Dedifferentiated amniotic fluid mesenchymal stem cell (primary cell): ENCODE measurements around the gene CHST15.
A peak's percentile ranks its signal among the peaks of the same experiment; 100 is the strongest.

ENCODE experiments used
- DNase-seq: peaks from one replicate; pipeline ENCODE4 v3.0.0-alpha.2; 2016; ENCODE audit errors: extremely low spot score

Gene CHST15

DNA sequence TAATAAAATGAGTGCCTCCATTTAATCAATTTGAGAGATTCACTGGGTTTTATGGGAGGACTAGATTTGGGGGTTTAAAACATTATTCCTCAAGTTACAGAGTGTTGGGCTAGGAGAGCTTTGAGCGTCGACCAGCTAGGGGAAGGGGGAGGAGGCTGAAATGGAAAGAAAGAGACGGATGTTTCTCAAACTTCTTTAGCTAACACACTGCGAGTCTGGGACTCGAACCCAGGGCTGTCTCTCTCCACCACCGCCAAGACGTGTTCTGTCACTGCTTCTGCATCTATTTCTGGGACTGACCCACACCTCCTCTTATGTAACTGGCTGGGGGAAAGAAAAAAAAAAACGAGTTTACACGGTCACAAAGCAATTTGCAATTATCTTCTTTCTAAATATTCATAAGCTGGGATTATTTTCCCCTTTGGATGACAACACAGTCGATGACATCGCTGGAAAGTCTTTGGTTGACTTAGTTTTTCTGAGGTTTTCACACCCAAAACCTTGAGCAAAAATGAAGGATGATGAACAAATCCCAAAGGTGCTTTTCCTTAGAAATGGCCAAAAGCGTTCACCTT, 27.2 kb downstream of the CHST15 start:
- no peak for DNase-seq

DNA sequence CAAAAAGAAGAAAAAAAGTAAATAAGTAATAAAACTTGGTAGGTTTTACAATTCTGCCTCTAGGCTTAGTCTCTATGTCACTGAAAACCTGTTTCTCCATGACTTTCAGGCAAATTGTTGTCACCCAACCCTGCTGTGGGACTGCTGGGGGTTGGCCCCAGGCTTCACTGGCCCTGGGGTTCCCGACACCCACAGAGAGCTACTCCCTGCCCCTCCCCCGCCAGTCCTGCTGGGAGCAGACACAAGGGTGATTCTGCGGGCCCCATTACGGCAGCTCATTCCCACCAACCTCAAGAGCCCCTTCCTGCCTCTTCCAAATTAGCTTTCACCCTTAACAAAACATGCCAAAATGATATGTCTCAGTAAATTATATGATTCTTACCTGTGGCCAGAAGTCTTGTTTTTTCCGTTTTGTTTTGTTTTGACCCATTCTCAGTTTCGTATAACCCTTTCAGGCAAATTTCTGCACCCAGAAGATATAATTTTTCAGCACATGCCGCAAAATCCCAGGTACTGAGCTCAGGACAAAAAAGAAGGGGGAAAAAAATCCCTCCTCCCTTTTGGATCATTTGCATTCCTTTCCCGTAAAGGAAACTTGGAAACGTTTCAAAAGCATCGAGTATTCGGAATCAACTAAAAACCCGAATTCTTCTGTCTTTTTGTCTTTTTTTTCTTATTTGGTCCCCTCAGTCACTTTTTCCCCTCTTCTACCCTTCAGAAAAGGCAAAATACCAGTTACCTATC, 27.8 kb downstream of the CHST15 start:
- no peak for DNase-seq

DNA sequence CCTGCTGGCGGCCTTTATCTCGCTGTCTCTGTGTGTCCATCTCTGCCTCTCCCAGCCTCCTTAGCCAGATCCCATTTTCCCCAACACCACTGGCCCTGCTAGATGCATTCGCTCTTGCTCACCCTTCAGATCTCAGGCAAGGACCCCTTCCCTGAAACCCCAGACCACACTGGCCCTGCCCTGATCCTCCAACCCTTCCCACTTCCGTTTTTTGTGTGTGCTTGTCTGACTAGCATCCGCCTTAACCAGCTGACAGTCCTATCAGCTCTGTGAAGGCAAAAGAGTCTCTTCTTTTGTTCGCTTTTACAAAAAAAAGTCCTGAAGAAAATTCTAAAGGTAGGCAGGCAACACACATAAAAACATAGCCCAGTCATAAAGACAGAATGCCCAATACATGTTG, 28.7 kb downstream of the CHST15 start:
- DNase-seq = no peak

GRCh38 chr10:124063750-124064603, 29.4 kb downstream of the CHST15 start:
- peak; percentile 62 for DNase-seq

DNA sequence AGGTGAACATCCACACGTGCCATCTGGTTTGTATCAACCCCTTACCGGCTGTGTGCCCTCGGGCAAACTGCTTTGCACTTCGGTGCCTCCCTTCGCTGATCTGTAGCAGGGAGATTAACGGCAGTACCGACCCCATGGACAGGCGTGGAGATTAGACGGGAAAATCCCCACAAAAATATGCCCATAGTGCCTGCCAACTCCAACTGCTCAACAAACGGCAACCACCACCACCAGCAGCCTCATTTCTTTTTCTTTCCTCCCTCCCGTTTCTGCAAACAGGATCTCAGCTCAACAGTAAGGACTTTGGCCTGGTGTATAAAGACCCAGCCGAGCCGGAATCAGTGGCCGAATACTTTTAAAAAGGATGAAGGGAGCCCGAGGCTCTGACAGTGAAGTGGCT, 31.0 kb downstream of the CHST15 start:
- no peak for DNase-seq

DNA sequence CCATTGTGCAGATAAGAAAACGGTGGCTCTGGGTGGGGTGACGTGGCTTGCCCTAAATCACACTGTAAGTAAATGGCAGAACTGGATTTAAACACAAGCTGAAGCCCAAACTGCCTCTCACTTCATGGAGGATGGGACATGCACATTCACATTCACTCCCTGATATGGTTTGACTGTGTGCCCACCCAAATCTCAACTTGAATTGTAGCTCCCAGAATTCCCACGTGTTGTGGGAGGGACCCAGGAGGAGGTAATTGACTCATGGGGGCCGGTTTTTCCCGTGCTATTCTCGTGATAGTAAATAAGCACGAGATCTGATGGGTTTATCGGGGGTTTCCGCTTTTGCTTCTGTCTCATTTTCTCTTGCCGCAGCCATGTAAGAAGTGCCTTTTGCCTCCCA, 32.4 kb downstream of the CHST15 start:
- no peak for DNase-seq

DNA sequence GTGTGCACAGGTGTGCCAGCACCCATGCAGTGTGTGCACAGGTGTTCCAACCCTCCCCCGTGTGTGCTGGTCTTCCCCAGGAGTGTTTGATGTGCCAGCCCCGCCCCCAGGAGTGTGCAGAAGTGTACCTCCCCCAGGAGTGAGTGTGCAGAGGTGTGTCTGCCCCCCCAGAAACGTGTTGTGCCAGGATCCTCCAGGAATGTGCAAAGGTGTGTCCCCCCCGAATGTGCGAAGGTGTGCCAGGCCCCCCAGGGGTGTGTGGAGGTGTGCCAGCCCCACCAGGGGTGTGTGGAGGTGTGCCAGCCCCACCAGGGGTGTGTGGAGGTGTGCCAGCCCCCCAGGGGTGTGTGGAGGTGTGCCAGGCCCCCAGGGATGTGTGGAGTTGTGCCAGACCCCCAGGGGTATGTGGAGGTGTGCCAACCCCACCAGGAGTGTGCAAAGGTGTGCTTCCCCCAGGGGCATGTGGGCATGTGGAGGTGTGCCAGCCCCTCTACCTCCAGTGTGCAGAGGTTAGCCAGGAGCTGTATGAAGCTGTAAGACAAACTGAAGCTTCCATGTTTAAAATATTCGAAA, 33.2 kb downstream of the CHST15 start:
- DNase-seq = no peak

DNA sequence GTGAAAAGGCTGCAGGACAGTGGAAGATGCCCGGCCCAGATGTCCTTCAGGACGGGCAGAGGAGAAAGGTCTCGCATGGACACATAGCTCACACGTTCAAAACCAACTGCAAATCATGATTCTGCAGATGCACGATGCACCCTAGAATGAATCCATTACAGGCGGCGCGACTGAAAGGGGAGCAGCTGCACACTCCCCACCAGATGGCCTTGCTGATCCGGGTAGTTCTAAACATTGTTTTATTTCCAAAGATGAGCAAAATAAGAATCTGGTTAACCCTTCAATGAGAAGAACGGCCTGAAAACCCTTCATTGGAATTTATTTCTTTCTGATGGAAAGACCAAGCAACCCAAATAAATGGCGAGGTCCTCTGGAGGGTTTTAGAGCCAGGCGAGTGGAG, 33.8 kb downstream of the CHST15 start:
- no peak for DNase-seq

DNA sequence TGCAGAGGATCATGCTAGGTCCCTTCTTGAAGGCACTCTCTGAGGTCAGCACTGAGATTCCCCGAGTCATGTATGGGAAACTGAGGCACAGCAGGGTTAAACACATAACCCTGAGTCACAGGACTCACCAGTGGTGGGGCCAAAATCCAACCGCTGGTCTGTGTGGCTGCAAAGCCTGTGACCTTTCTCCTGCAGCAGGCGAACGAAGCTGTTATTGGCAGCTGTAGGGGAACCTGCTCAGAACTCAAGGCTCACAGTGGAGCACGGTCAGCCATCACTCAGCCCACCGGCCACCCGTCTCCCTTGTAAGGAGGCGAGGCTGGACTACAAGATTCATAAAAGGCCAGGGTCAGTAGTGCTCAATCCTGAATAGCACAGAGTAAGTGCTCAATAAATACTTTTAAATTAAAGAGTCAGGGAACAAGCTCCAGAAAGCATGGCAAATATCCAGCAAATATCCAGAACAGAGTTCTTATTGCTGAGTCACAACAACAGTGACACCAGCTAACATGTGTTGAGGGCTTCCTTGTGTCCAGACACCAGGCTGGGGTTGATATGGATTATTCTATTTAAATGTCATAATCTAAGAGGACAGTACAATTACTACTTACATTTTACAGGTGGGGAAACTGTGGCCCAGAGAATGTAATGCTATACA, 34.9 kb downstream of the CHST15 start:
- no peak for DNase-seq

DNA sequence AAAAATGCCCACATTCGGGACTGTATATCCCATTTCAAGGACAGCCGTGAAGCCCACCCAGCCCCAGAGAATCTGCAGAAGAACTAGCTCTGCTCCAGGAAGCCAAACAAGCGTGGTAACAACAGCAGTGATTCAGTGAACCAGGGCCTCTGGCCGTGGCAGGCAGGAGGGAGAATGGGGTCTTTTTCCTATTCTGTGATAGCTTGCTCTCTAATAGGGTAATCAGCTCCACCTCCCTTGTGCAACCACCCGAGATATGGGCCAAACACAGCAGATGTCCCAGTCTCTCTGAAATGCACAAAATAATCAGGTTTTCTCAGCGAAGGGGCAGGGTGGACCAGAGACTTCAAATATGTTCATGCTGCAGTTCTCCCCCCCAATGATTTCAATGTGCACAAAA, 35.8 kb downstream of the CHST15 start:
- DNase-seq = no peak

GRCh38 chr10:124056337-124056980, 36.9 kb downstream of the CHST15 start:
- DNase-seq = no peak

DNA sequence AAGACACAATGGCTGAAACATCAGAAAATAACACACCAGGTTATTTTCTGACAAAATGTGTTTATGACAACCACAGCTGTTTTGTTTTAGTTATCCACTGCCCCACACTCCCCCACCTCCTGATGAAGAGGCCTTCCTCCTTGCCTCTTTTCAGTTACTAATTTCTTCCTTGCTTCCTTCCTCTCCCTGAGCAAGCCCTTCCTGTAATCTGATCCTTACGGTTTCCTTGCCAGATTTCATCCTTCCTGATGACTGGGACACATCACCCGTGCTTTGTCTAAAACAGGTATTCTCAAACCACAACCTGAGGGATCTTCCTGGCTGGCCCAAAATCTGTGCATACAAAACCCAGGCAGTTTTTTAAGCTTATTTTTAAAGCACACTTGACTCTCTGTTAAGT, 39.4 kb downstream of the CHST15 start:
- no peak for DNase-seq

GRCh38 chr10:124052561-124052960, 40.8 kb downstream of the CHST15 start:
- no peak for DNase-seq

GRCh38 chr10:124050021-124051015, 43.1 kb downstream of the CHST15 start:
- no peak for DNase-seq

DNA sequence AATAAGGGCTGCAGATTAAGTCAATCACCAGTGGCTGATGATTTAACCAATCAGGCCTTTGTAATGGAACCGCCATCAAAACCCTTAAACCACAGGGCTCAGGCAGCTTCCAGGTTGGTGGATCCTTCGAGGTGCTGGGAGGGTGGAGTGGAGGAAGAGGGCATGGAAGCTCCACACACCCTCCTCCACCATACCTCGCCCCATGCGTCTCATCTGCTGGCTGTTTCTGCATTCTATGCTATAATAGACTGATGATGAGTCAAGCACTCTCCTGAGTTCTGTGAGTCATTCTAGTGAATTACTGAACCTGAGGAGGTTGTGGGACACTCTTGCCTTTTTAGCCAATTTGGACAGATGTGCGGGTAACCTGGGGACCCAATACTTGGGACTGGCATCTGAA, 43.9 kb downstream of the CHST15 start:
- no peak for DNase-seq

DNA sequence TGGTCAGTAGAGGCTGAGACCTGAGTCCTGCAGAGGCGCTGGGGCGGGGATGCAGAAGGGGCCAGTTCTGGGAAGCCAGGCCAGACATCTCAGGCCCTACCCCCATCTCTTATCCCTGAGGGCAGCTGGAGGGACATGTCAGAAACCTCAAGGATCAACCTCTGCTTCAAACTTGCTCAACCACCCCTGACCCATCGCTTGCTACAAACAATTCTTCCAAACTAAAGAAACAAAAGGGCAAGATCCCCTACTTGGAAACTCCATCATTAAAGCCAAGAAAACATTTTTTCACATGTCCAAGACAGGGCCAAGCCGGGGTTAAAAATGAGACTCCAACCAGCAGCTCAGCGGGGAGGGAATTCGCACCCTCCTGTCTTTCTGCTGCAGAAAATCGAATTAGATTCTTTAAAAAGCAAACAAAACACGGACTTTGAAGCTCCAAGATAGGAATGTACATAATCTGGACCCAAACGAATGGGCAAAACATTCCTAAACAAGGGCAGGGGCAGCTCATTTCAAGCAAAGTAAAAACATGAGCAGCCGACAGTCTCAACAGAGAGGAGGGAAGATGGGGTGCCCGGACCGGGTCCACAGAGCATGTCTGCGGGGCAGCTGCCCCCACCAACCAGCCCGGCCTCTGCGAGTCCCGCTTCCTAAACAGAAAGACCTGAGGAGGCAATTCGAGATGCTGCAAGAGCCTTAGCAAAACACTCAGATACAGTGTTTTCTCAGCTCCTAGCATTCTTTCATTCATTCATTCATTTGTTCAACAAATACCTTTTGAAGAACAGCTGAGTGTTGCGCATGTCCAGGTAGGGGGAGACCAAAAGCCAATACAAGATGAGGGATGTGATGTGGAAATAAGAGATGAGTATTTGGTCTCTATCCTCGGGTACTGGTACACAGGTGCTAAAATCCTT, 44.8 kb downstream of the CHST15 start:
- DNase-seq = no peak

- DNase-seq = no peak
Measured at GRCh38 chr10:124047427-124048152, 45.8 kb downstream of the CHST15 start.

DNA sequence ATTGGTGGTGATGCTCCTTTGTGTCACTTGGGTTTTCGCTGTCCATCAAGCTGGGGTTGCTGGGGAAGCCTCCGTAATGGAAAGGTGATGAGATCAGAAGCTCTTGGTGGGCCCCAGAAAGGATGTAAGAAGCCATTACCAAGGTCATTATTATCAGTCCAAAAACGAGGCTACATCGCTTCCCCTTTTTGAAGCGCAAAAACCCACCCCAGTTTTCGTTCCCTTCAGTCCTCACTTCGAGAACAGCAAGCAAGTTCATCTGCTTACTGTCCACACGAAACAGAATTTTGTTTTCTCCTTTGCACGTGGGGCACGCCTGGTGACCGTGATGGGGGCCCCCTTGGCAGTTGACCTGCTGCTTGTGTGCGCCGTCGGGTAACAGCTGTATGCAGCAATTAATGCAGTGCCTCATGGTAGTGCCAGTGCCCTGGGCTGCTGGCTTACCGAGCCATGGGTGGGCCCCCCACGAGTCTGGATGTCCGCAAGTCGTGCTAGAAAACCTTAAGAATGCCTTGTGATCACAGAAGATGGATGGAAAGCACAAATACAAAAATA, 47.5 kb downstream of the CHST15 start:
- no peak for DNase-seq
